Calu3 (cell line): ENCODE measurements around the gene ELOVL4. TPM values are rescaled to one million over a fixed set of nuclear protein-coding genes. Genes with fewer than 3 reads are reported as not detected.
A peak's percentile ranks its signal among the peaks of the same experiment; 100 is the strongest.

Source experiments
- BruUV-seq: library from RNA; stranded (reverse); fragments of 400-500 nt; replicated peaks from 2 replicates; lab custom pipeline; 2021; lab: Mats Ljungman, UMichigan
- CTCF ChIA-PET: fragments of 300-600 bp; sonication (Branson Sonifier 250); formaldehyde crosslinking; loops from one replicate; lab custom pipeline; 2022; ENCODE audit warnings: antibody characterized with exemption; lab: Charles Lee
- DNase-seq: peaks from one replicate; pipeline ENCODE4 v3.0.0; 2022
- H3K27ac Mint-ChIP-seq: one replicate; pipeline ENCODE4 v1.8.0; 2022; ENCODE audit warnings: mixed read lengths; ENCODE audit not compliant: unreplicated experiment
- H3K27me3 Mint-ChIP-seq: one replicate; pipeline ENCODE4 v1.8.0; 2022; ENCODE audit warnings: mixed read lengths; ENCODE audit not compliant: unreplicated experiment
- H3K36me3 Mint-ChIP-seq: one replicate; pipeline ENCODE4 v1.8.0; 2022; ENCODE audit warnings: mild to moderate bottlenecking, moderate library complexity, mixed read lengths; ENCODE audit not compliant: insufficient read depth, unreplicated experiment
- H3K4me1 Mint-ChIP-seq: one replicate; pipeline ENCODE4 v1.8.0; 2022; ENCODE audit warnings: mild to moderate bottlenecking, low read depth, mixed read lengths; ENCODE audit not compliant: unreplicated experiment
- H3K4me3 Mint-ChIP-seq: one replicate; pipeline ENCODE4 v1.8.0; 2022; ENCODE audit warnings: mild to moderate bottlenecking, low read depth, moderate library complexity, mixed read lengths; ENCODE audit not compliant: unreplicated experiment
- H3K9me3 Mint-ChIP-seq: one replicate; pipeline ENCODE4 v1.8.0; 2022; ENCODE audit warnings: low read depth, mixed read lengths; ENCODE audit not compliant: unreplicated experiment
- CTCF ChIP-seq: fragments of 200-600 bp; IDR thresholded peaks from one replicate; pipeline ENCODE4 v1.8.0; 2022; ENCODE audit warnings: antibody characterized with exemption; ENCODE audit not compliant: unreplicated experiment
- intact Hi-C: fragments of 100-400 bp; cut with micrococcal nuclease; formaldehyde crosslinking; loops from one replicate; pipeline ENCODE4 v1.10.0; 2022; ENCODE audit not compliant: unreplicated experiment
- total RNA-seq: library from RNA; stranded (reverse); gene quantifications from 2 replicates; pipeline ENCODE4 v1.2.3, GENCODE V29; 2022

Gene ELOVL4
- total RNA-seq, 1 experiment from 2014 or later, result 1.6 TPM

- H3K4me3 Mint-ChIP-seq, result no peak overlapping the region
- H3K4me1 Mint-ChIP-seq, result peaks cover 16% of the 10 kb centered on the region
- H3K9me3 Mint-ChIP-seq, result no peaks in the 10 kb centered on the region
- DNase-seq, result no peak
- no peak for TF ChIP-seq CTCF
- intact Hi-C loops, result no loop called here
- CTCF ChIA-PET, result no interaction called here
- peaks cover 13% of the 10 kb centered on the region for H3K27me3 Mint-ChIP-seq
- BruUV-seq, result no TSS peak
- H3K36me3 Mint-ChIP-seq, result no peaks in the 10 kb centered on the region
- H3K27ac Mint-ChIP-seq, result no peak overlapping the region
Observed at GRCh38 chr6:79872303-79872702, 75.0 kb downstream of the ELOVL4 start.

DNA sequence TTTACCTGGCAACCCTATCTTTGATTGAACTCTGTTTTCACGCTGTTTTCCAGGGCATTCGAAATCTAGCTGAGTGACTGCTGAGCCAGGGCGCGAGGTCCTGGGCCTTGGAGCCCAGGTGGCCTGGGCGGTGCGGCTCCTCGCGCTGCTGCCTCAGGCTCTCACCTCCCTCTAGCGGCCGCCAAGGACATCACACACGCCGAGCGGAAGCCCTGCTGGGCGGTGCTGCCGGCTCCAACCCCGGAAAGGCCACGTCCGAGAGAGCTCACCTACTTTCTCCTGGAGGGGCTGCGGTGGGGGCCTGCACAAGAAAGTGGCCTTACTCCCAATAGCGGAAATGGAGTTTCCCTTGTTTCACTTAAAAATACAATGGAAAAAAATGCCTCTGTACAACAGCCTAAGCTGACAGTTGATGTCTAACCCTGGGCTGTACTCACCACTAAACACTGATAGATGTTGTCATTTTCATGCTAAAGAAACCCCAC is 77.7 kb downstream of the ELOVL4 start:
- peaks cover 16% of the 10 kb centered on the region for H3K4me1 Mint-ChIP-seq
- DNase-seq, result peak; percentile 89
- H3K9me3 Mint-ChIP-seq, result no peaks in the 10 kb centered on the region
- BruUV-seq, result no TSS peak
- CTCF ChIA-PET, result interaction anchor here (0.6 to 1.3 kb wide), 6 partner anchors 11 to 333 kb away, joined by 3 to 4 read pairs (median 3); partner anchors contain the start of gene LCA5
- intact Hi-C loops, result loop anchor here (5.0 to 10.0 kb wide), 3 partner anchors 107 to 335 kb away; partner anchors contain the start of gene LCA5
- H3K27ac Mint-ChIP-seq, result no peak overlapping the region
- peak overlapping the region; percentile 30 for H3K4me3 Mint-ChIP-seq
- peaks cover 8% of the 10 kb centered on the region for H3K27me3 Mint-ChIP-seq
- peak; percentile 88 for TF ChIP-seq CTCF
- no peaks in the 10 kb centered on the region for H3K36me3 Mint-ChIP-seq

DNA sequence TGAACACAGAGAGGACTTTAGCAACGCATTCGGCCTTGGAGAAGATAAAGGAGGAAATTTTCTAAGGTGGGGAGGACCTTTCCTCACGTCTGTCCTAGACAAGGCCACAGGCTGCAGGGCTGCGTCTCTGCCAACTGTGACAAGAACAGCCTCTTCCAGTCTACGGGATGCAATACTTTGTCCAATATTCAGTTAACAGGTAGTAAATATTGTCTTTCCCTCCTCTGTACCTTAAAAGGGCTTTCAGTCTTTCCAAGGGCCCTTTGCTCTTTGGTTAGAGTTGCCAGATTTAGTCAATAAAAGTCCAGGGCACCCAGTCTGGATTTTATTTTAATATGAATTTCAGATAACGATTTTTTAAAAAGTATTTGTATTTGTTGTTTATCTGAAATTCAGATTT is 78.2 kb downstream of the ELOVL4 start:
- Mint-ChIP-seq H3K36me3 (no peaks in the 10 kb centered on the region), H3K9me3 (no peaks in the 10 kb centered on the region), H3K27me3 (peaks cover 3% of the 10 kb centered on the region), H3K27ac (no peak overlapping the region), H3K4me1 (peaks cover 16% of the 10 kb centered on the region), H3K4me3 (peak overlapping the region; percentile 30)
- no peak for DNase-seq
- intact Hi-C loops, result loop anchor here (5.0 to 10.0 kb wide), 3 partner anchors 107 to 334 kb away; partner anchors contain the start of gene LCA5
- CTCF ChIA-PET, result interaction anchor here (0.6 to 1.3 kb wide), 4 partner anchors 91 to 324 kb away, joined by 3 to 4 read pairs (median 4); no protein-coding TSS in a partner anchor
- TF ChIP-seq CTCF, result no peak
- no TSS peak for BruUV-seq

DNA sequence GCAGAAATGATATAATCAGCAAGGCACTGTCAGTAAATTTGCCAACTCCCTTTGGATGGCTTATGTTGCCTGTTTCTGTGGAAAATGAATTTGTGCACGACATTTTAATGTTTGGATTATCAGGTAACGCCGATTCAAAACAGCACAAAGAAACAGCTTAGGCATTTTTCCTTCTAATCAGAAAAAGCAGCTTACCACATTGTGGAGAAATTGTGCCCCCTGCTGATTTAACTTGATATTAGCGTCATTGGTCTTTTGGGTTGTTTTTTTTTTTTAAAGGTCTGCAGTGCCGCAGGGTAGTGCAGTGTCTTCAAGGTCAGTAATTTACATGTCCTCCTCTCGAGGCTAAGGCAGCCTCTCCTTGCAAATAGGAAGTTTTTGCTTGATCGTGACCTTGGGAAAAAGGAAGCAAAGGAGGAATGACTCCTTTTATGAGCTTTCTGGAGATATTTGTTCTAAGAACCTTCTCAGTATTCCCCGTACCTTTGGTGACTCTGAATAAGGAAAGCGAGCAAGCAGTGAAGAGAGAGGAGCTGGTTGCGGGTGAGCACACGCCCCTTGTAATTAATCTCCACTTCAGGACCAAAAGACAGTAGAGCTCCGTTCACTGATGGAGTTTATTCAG is 79.1 kb downstream of the ELOVL4 start:
- H3K36me3 Mint-ChIP-seq, result no peaks in the 10 kb centered on the region
- intact Hi-C loops, result loop anchor here (1.0 to 10.0 kb wide), 4 partner anchors 90 to 333 kb away; partner anchors contain the start of gene LCA5
- BruUV-seq, result no TSS peak
- peaks cover 16% of the 10 kb centered on the region for H3K4me1 Mint-ChIP-seq
- no peak overlapping the region for H3K27ac Mint-ChIP-seq
- no peak overlapping the region for H3K4me3 Mint-ChIP-seq
- H3K9me3 Mint-ChIP-seq, result no peaks in the 10 kb centered on the region
- H3K27me3 Mint-ChIP-seq, result no peaks in the 10 kb centered on the region
- TF ChIP-seq CTCF, result peak; percentile 59
- CTCF ChIA-PET, result interaction anchor here (0.6 to 1.4 kb wide), 8 partner anchors 23 to 467 kb away, joined by 3 to 9 read pairs (median 4); no protein-coding TSS in a partner anchor
- peak; percentile 71 for DNase-seq

Other genes with a start within 250 kb of the ELOVL4 start
- gene TTK, start 57.1 kb upstream of the ELOVL4 start, total RNA-seq, result 29.6 and 36.2 TPM in 2 replicates
- gene BCKDHB, start 159.1 kb upstream of the ELOVL4 start, total RNA-seq, result 24.9 and 27.3 TPM in 2 replicates